Measurements from ENCODE around the gene SELL. TPM values are rescaled to one million over a fixed set of nuclear protein-coding genes. Genes with fewer than 3 reads are reported as not detected.
"Not testable (repeated sequence)": the region's sequence is repeated elsewhere in the genome, so short reads cannot be mapped to it uniquely, and the experiment has no call there.

Gene SELL
- total and polyA plus RNA-seq, 2 of the 4 experiments (the other 2 are of a cell fraction): not detected

DNA sequence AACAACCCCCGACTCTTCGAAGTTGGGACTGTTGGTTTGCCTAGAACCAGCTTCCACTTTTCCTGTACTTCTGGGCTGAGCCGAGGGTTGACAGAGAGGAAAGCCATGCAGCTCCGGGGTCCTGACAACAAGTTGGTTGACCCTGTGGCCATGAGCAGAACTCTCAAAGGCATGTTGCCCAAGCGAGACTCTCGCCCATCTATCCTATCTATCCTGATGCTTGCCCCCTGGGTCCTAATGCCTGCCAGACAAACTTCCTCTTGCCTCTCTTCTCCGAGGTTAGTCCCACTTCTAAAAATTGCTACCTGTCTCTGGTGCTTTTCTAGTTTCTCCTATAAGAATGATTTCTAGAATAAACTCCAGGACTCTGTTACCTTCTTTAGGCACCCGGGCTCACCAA lies 48.7 kb downstream of the SELL start:
- intact Hi-C loops (cut with micrococcal nuclease); H3K9me3 ChIP-seq (ENCODE audit: control insufficient read depth, insufficient read depth, low read length); H3K79me1 ChIP-seq (ENCODE audit: low read depth in 1 of 2, low read length in 2 of 2); H4K5ac ChIP-seq (ENCODE audit: low read depth, low read length); POLR2A ChIA-PET (ENCODE audit: unreplicated experiment); H3K4me3 ChIP-seq (ENCODE audit: insufficient read depth, low read depth, low read length); H3K4ac ChIP-seq (ENCODE audit: low read depth, low read length); DNase-seq; H2BK15ac ChIP-seq (ENCODE audit: low read depth, low read length); H3K14ac ChIP-seq (replicated peaks; ENCODE audit: low read depth, low read length); H2BK120ac ChIP-seq (ENCODE audit: low read depth, low read length); ATAC-seq (ENCODE audit: low read depth); H4K8ac ChIP-seq (ENCODE audit: low read depth in 2 of 2, low read length in 2 of 2); H2AK5ac ChIP-seq (ENCODE audit: low read depth, low read length); H4K20me1 ChIP-seq (ENCODE audit: insufficient read depth, low read length); in situ Hi-C loops (cut with MboI; ENCODE audit: low sequenced_read_pairs); H3K9me1 ChIP-seq (ENCODE audit: insufficient read depth, low read length); H3K36me3 ChIP-seq (ENCODE audit: control insufficient read depth, insufficient read depth, low read length); H2BK20ac ChIP-seq (ENCODE audit: low read depth, low read length); H2AFZ ChIP-seq (replicated peaks; ENCODE audit: low read length, poor library complexity); H3K27ac ChIP-seq (ENCODE audit: insufficient read depth, low read length); H3K4me1 ChIP-seq (ENCODE audit: control insufficient read depth, insufficient read depth, low read length); H3K18ac ChIP-seq (ENCODE audit: low read depth, low read length); H3K4me2 ChIP-seq (ENCODE audit: low read depth, low read length); H3K9ac ChIP-seq (ENCODE audit: low read depth, low read length); BruUV-seq (replicated peaks); H3K56ac ChIP-seq (ENCODE audit: extremely low read depth, insufficient read depth, low read length); H2BK5ac ChIP-seq (ENCODE audit: low read depth, low read length, poor library complexity, severe bottlenecking); H4K91ac ChIP-seq (ENCODE audit: insufficient read depth, low read depth, low read length); CTCF ChIA-PET; H2AK9ac ChIP-seq (replicated peaks; ENCODE audit: low read depth, low read length, poor library complexity); H3K23ac ChIP-seq (ENCODE audit: low read depth, low read length); H3K27me3 ChIP-seq (ENCODE audit: control insufficient read depth, insufficient read depth, low read length); dilution Hi-C loops (cut with HindIII; ENCODE audit: low sequenced_read_pairs, unreplicated experiment): not testable (repeated sequence)
- WGBS, 2 experiments (ENCODE audit: extremely low coverage in 2 of 2, insufficient read length in 1 of 2): 50% methylated on average over 2 of the region's 8 CpGs; no CpG with 5 or more reads in 1 of the 2 experiments

GRCh38 chr1:169661066-169661465 lies 50.4 kb downstream of the SELL start:
- H3K23ac ChIP-seq (ENCODE audit: low read depth, low read length); H2BK5ac ChIP-seq (ENCODE audit: low read depth, low read length, poor library complexity, severe bottlenecking); H3K9me3 ChIP-seq (ENCODE audit: control insufficient read depth, insufficient read depth, low read length); ATAC-seq (ENCODE audit: low read depth); H4K20me1 ChIP-seq (ENCODE audit: insufficient read depth, low read length); CTCF ChIA-PET; H3K27me3 ChIP-seq (ENCODE audit: control insufficient read depth, insufficient read depth, low read length); POLR2A ChIA-PET (ENCODE audit: unreplicated experiment); H2AFZ ChIP-seq (replicated peaks; ENCODE audit: low read length, poor library complexity); H3K9ac ChIP-seq (ENCODE audit: low read depth, low read length); H3K4me2 ChIP-seq (ENCODE audit: low read depth, low read length); H3K4ac ChIP-seq (ENCODE audit: low read depth, low read length); H3K36me3 ChIP-seq (ENCODE audit: control insufficient read depth, insufficient read depth, low read length); H2BK15ac ChIP-seq (ENCODE audit: low read depth, low read length); BruUV-seq (replicated peaks); H4K5ac ChIP-seq (ENCODE audit: low read depth, low read length); DNase-seq; H3K14ac ChIP-seq (replicated peaks; ENCODE audit: low read depth, low read length); H3K56ac ChIP-seq (ENCODE audit: extremely low read depth, insufficient read depth, low read length); H2AK9ac ChIP-seq (replicated peaks; ENCODE audit: low read depth, low read length, poor library complexity); H2BK20ac ChIP-seq (ENCODE audit: low read depth, low read length); H4K91ac ChIP-seq (ENCODE audit: insufficient read depth, low read depth, low read length); H3K27ac ChIP-seq (ENCODE audit: insufficient read depth, low read length); H3K9me1 ChIP-seq (ENCODE audit: insufficient read depth, low read length); H2BK120ac ChIP-seq (ENCODE audit: low read depth, low read length); H3K79me1 ChIP-seq (ENCODE audit: low read depth in 1 of 2, low read length in 2 of 2); H3K4me1 ChIP-seq (ENCODE audit: control insufficient read depth, insufficient read depth, low read length); H3K4me3 ChIP-seq (ENCODE audit: insufficient read depth, low read depth, low read length); H3K18ac ChIP-seq (ENCODE audit: low read depth, low read length); intact Hi-C loops (cut with micrococcal nuclease); in situ Hi-C loops (cut with MboI; ENCODE audit: low sequenced_read_pairs); dilution Hi-C loops (cut with HindIII; ENCODE audit: low sequenced_read_pairs, unreplicated experiment); H4K8ac ChIP-seq (ENCODE audit: low read depth in 2 of 2, low read length in 2 of 2); H2AK5ac ChIP-seq (ENCODE audit: low read depth, low read length): not testable (repeated sequence)
- WGBS, 2 experiments (ENCODE audit: extremely low coverage in 2 of 2, insufficient read length in 1 of 2): 93% methylated on average over 3 of the region's 16 CpGs; no CpG with 5 or more reads in 1 of the 2 experiments

All from IMR-90 (cell line).